PC-3 (cell line): ENCODE data around the gene HIC1.

Experiments
- CTCF ChIP-seq: fragments of 300-600 bp; sonication (generic); conservative IDR thresholded peaks from 2 replicates; pipeline ENCODE4 v1.5.1; 2017; ENCODE audit warnings: antibody characterized with exemption, low read depth, mild to moderate bottlenecking, low read length
- EZH2 ChIP-seq: fragments of 300-600 bp; sonication (generic); IDR thresholded peaks from one replicate; pipeline ENCODE4 v1.6.1; 2017; ENCODE audit warnings: antibody characterized with exemption, mild to moderate bottlenecking, low read length; ENCODE audit not compliant: unreplicated experiment
- EZH2phosphoT487 ChIP-seq: fragments of 300-600 bp; sonication (generic); IDR thresholded peaks from 2 replicates; pipeline ENCODE4 v1.6.1; 2018; ENCODE audit warnings: mild to moderate bottlenecking, antibody characterized with exemption, low read length, borderline replicate concordance

- TF ChIP-seq CTCF, result peak; percentile 54
- no peak for TF ChIP-seq EZH2
- TF ChIP-seq EZH2phosphoT487, result no peak
Measured at GRCh38 chr17:2064980-2065785, 10.3 kb downstream of the HIC1 start.
